ENCODE results near the gene MAML3. TPM values are rescaled to one million over a fixed set of nuclear protein-coding genes. Genes with fewer than 3 reads are reported as not detected.

The MAML3 gene
- total RNA-seq, 4 donors from 2014 or later: 18.2 to 42.7 (median 28.6) TPM

GRCh38 chr4:140044337-140044902 lies 109.6 kb downstream of the MAML3 start:
- 55% methylated on average over 8 of the region's 8 CpGs for WGBS

DNA sequence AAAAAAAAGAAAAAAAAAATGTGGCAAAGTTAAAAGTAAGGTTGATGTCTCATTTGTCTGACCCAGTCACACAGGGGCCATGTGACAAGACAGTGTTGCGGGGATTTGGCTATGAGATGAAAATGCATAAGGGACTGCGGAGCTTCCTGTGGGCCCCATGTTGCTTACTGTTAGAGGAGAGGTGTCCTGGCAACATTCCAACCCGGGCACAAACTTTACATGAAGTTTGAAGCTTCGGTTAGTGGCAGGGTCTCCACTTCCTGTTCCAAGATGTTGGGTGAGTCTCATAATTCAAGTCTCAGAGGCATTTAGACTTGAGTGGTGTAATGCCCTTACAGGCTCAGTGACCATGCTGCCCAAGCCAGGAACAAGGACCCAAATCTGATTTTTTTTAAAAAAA lies 111.3 kb downstream of the MAML3 start:
- no peak for DNase-seq (ENCODE audit: low spot score in 2 of 2)
- Histone ChIP-seq H3K4me3 (no peak overlapping the region), H3K27ac (no peak overlapping the region), H3K9me3 (no peaks in the 10 kb centered on the region), H3K36me3 (no peaks in the 10 kb centered on the region), H3K4me1 (peaks cover 23% of the 10 kb centered on the region), H3K27me3 (no peaks in the 10 kb centered on the region)
- TF ChIP-seq POLR2AphosphoS5 (IDR thresholded peaks at IDR 0.05) (no peak), EP300 (IDR thresholded peaks at IDR 0.05) (no peak), POLR2A (IDR thresholded peaks at IDR 0.05) (no peak), CTCF (IDR thresholded peaks at IDR 0.05) (no peak)
- WGBS: 68% methylated on average over 4 of the region's 4 CpGs

More at GRCh38 chr4:140044337-140044902, 109.6 kb downstream of the MAML3 start:
- H3K4me3 ChIP-seq: no peak overlapping the region
- H3K9me3 ChIP-seq: no peaks in the 10 kb centered on the region
- H3K27me3 ChIP-seq: no peaks in the 10 kb centered on the region
- no peaks in the 10 kb centered on the region for H3K36me3 ChIP-seq
- no peak for DNase-seq (ENCODE audit: low spot score in 2 of 2)
- TF ChIP-seq CTCF (IDR thresholded peaks at IDR 0.05) (no peak), POLR2A (IDR thresholded peaks at IDR 0.05) (no peak), EP300 (IDR thresholded peaks at IDR 0.05) (no peak), POLR2AphosphoS5 (IDR thresholded peaks at IDR 0.05) (no peak)
- H3K27ac ChIP-seq: no peak overlapping the region
- peaks cover 32% of the 10 kb centered on the region for H3K4me1 ChIP-seq

- no peaks in the 10 kb centered on the region for H3K27me3 ChIP-seq
- no peak overlapping the region for H3K27ac ChIP-seq
- no peak for TF ChIP-seq EP300 (IDR thresholded peaks at IDR 0.05)
- TF ChIP-seq CTCF (IDR thresholded peaks at IDR 0.05): no peak
- no peak for TF ChIP-seq POLR2A (IDR thresholded peaks at IDR 0.05)
- TF ChIP-seq POLR2AphosphoS5 (IDR thresholded peaks at IDR 0.05): no peak
- peaks cover 13% of the 10 kb centered on the region for H3K4me1 ChIP-seq
- no peak for DNase-seq (ENCODE audit: low spot score in 2 of 2)
- WGBS: 76% methylated on average over 3 of the region's 3 CpGs
- H3K9me3 ChIP-seq: no peaks in the 10 kb centered on the region
- no peak overlapping the region for H3K4me3 ChIP-seq
- H3K36me3 ChIP-seq: no peaks in the 10 kb centered on the region
These were observed 115.9 kb downstream of the MAML3 start for GRCh38 chr4:140038031-140038533.

DNA sequence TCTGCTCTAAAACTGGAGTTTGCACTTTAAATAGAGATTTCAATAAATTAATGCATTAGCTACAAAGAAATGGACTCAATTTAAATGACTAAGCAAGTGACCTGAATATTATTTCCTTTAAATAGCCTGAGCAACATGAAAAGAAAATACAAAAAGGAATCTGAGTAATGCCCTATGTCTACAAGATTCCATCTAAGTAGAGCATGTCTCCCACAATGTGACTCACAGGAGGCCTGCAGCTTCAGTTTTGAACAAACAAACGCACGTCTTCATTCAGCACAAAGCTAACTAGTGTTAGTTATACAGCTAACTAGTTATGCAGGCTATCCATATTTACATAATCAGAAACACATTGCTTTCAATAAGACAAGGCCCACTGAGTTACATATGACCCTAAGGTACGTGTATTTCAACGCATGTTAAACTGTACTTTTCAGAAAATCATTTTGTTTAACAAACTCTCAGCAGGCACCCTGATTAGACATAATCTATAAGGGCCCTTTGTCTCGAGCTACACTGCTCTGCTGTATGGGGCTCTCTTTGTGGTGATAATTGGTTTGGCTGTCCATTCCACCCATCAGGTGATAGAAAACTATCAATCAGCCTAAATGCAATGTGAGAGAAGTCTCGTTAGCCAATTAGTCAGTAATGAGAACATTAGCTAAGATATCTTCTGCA lies 116.5 kb downstream of the MAML3 start:
- no peak for TF ChIP-seq EP300 (IDR thresholded peaks at IDR 0.05)
- TF ChIP-seq CTCF (IDR thresholded peaks at IDR 0.05): no peak
- TF ChIP-seq POLR2A (IDR thresholded peaks at IDR 0.05): no peak
- TF ChIP-seq POLR2AphosphoS5 (IDR thresholded peaks at IDR 0.05): no peak
- 86% methylated on average over 6 of the region's 6 CpGs for WGBS
- no peak overlapping the region for H3K4me3 ChIP-seq
- no peak for DNase-seq (ENCODE audit: low spot score in 2 of 2)
- H3K4me1 ChIP-seq: peaks cover 13% of the 10 kb centered on the region
- no peaks in the 10 kb centered on the region for H3K27me3 ChIP-seq
- no peak overlapping the region for H3K27ac ChIP-seq
- no peaks in the 10 kb centered on the region for H3K9me3 ChIP-seq
- H3K36me3 ChIP-seq: no peaks in the 10 kb centered on the region

DNA sequence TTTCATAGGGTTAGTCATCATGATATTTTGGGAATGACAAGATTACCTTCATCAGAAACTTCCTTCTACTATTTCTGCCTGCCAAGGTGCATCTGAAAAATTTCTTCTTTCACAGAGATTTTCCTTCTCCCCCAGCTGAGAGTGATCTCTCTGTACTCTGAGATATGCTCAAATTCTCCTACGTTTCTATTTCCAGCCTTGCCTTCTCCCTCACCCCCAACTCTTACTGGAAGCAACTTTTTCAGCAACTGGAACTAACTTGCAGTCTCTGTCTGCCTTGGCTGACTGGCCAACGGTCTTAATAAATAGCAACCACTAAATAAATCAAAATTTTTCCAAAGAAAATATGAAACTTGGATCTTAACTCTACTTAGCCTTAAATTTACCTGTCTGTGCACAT lies 122.3 kb downstream of the MAML3 start:
- WGBS: 73% methylated on average over 2 of the region's 2 CpGs
- Histone ChIP-seq H3K27me3 (no peaks in the 10 kb centered on the region), H3K4me3 (no peak overlapping the region), H3K36me3 (no peaks in the 10 kb centered on the region), H3K9me3 (no peaks in the 10 kb centered on the region), H3K4me1 (no peaks in the 10 kb centered on the region), H3K27ac (no peak overlapping the region)
- DNase-seq (ENCODE audit: low spot score in 2 of 2): no peak
- TF ChIP-seq EP300 (IDR thresholded peaks at IDR 0.05) (no peak), CTCF (IDR thresholded peaks at IDR 0.05) (no peak), POLR2A (IDR thresholded peaks at IDR 0.05) (no peak), POLR2AphosphoS5 (IDR thresholded peaks at IDR 0.05) (no peak)

Data from suprapubic skin (tissue), 4 donors.